ENCODE data around the gene RTP3.
"Not testable (repeated sequence)": the region's sequence is repeated elsewhere in the genome, so short reads cannot be mapped to it uniquely, and the experiment has no call there.

Gene RTP3

DNA sequence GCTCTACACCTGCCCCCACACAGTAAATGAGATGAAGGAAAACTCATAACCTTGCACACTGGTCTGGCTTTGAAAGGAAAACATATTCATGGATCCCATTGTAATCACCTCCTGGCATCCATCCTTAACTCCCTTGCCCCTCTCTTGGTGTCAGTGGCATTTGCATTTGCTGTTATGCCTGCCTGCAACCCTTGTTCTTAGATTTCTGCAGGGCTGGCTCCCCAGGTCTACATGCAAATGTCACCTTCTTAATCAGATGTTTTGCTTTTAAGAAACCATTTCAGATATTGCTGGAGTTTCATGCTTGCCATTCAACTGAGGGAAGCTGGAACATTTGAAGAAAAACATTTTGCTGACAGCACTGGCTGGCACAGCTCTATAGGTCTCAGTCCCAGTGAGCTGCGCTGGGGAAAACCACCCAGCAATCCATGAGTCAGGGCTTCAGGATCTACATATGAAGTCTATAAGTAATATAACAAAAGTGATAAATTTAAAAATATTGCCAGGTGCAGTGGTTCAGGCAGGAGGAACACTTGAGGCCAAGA lies 49.2 kb downstream of the RTP3 start:
- no peak for DNase-seq (ENCODE audit: low spot score)

DNA sequence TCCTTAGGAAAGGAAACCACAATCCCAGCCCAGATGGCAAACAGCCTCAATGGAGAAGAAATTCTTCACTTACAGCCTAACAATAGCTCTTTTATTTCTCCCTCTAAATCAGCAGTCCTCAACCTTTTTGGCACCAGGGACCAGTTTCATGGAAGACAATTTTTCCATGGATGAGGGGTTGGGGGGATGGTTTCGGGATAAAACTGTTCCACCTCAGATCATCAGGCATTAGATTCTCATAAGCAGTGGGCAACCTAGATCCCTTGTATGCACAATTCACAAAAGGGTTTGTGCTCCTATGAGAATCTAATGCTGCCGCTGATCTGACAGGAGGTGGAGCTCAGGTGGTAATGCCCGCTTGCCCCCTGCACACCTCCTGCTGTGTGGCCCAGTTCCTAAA lies 50.8 kb downstream of the RTP3 start:
- not testable (repeated sequence) for DNase-seq (ENCODE audit: low spot score)

DNA sequence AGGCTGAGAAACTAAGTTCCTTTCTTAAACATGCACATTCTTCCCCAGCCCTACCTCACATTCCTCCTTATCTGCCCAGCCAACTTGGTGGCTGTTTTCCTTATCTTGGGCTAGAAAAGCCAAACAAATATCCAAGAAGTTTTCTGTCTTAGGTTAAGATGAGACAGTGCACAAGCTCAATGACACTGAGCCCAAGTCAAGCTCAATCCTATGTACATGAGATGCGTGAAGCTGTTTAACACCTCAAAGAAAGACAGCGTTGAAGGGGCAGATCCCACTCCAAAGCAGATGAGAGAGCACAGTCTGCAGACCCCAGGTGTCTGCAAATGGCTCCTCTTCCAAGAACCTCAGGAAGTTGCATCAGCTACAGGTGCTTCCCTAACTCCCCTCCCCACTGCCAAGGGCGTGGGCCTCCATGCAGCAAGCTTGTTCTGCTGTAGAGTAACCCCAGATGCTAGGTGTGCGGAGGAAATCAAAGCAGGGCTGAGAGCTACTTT lies 51.7 kb downstream of the RTP3 start:
- no peak for DNase-seq (ENCODE audit: low spot score)

- no peak for DNase-seq (ENCODE audit: low spot score)
Observed at GRCh38 chr3:46549989-46550388, 52.2 kb downstream of the RTP3 start.
